Gastroesophageal sphincter (tissue), 4 donors: Measurements from ENCODE around the gene FLACC1. TPM values are rescaled to one million over a fixed set of nuclear protein-coding genes. Genes with fewer than 3 reads are reported as not detected.
A peak's percentile ranks its signal among the peaks of the same experiment; 100 is the strongest.
"Not testable (repeated sequence)": the region's sequence is repeated elsewhere in the genome, so short reads cannot be mapped to it uniquely, and the experiment has no call there.

Experiments used
- ATAC-seq: fragments of 150-250 bp; one replicate; pipeline ENCODE4 v1.9.1; 2016; ENCODE audit warnings: mild to moderate bottlenecking, moderate library complexity
- H3K27ac ChIP-seq, 4 donors: fragments of 200-600 bp; sonication (generic) in 3 of 4; 1 replicate in 3 of 4; 2 replicates in 1 of 4; pipeline ENCODE4 v1.5.1; 2016 to 2019
- H3K27me3 ChIP-seq: fragments of 200-600 bp; sonication (generic); one replicate; pipeline ENCODE4 v1.5.1; 2019
- H3K36me3 ChIP-seq, 2 donors: fragments of 200-600 bp; sonication (generic); one replicate each; pipeline ENCODE4 v1.5.1; 2019; ENCODE audit warnings: control low read depth in 1 of 2
- H3K4me1 ChIP-seq, 3 donors: fragments of 200-600 bp; sonication (generic); 1 replicate in 2 of 3; 2 replicates in 1 of 3; pipeline ENCODE4 v1.5.1; 2016 to 2019; ENCODE audit warnings: control low read depth in 2 of 3
- H3K4me3 ChIP-seq, 2 donors: fragments of 200-600 bp; sonication (generic); one replicate each; pipeline ENCODE4 v1.5.1; 2019; ENCODE audit warnings: mild to moderate bottlenecking in 1 of 2, moderate library complexity in 1 of 2
- H3K9me3 ChIP-seq, 3 donors: fragments of 200-600 bp; sonication (generic); one replicate each; pipeline ENCODE4 v1.5.1; 2017 to 2019; ENCODE audit warnings: control low read depth in 2 of 3
- EP300 ChIP-seq: sonication (generic); formaldehyde crosslinking; IDR thresholded peaks from one replicate; pipeline ENCODE4 v1.6.1; 2017; ENCODE audit warnings: antibody characterized with exemption, mild to moderate bottlenecking
- POLR2A ChIP-seq, 2 donors: fragments of 450-650 bp; IDR thresholded peaks; one replicate each; pipeline ENCODE4 v1.6.1; 2017; ENCODE audit warnings: antibody characterized with exemption in 2 of 2, mild to moderate bottlenecking in 2 of 2, moderate library complexity in 1 of 2
- POLR2AphosphoS5 ChIP-seq: sonication (generic); formaldehyde crosslinking; IDR thresholded peaks from one replicate; pipeline ENCODE4 v1.6.1; 2017; ENCODE audit warnings: antibody characterized with exemption
- WGBS, 2 donors: methylation state at CpG; one replicate each; pipeline ENCODE4 v1.1.5; 2018; ENCODE audit warnings: low coverage in 1 of 2; 5-methylcytosine and 5-hydroxymethylcytosine counted together
- total RNA-seq, 4 donors: library from RNA; depleted of rRNA; stranded (reverse); fragments of >200 nt; gene quantifications; one replicate each; pipeline ENCODE4 v1.1.0, GENCODE V29; 2016
- TF ChIP-seq, protein P1 (sequence below), 4 experiments: fragments of 200-600 bp in 2 of 4; fragments of 450-650 bp in 2 of 4; sonication (generic) in 1 of 4; IDR thresholded peaks; one replicate each; pipeline ENCODE4 v1.5.1; 2017 to 2019; ENCODE audit warnings: antibody characterized with exemption in 4 of 4, mild to moderate bottlenecking in 2 of 4, moderate library complexity in 2 of 4

The FLACC1 gene
- total RNA-seq, 4 donors from 2014 or later: 1.1 to 3.8 (median 3.2) TPM

DNA sequence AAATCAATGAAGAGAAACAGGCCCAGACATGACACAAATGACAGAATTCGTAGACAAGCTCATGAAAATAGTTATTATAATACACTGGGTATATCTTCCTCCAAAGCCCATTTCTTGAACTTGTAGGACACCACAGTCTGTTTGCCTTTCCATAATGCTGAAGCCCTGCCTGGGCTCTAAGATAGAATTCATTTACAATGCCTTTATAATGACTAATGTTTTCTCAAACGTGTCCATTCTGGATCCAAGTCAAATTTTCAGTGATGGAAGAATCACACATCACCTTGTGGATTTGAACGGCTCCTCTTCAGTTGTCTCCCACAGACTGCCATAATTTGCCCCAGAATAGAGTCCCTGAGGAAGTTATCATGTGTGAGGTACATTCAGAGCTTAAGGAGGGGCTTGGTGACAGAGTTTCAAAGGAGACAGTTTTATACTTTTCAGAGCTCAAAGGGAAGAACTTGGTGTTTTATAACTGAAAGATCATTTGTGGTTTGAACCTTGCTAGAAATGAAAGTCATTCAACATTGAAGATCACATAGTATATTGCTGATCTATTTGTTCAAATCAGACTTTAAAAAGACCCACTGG is 58.6 kb downstream of the FLACC1 start:
- TF ChIP-seq EP300 (no peak), POLR2AphosphoS5 (no peak), POLR2A (IDR thresholded peaks at IDR 0.05) (no peak)
- TF ChIP-seq, protein P1, sequence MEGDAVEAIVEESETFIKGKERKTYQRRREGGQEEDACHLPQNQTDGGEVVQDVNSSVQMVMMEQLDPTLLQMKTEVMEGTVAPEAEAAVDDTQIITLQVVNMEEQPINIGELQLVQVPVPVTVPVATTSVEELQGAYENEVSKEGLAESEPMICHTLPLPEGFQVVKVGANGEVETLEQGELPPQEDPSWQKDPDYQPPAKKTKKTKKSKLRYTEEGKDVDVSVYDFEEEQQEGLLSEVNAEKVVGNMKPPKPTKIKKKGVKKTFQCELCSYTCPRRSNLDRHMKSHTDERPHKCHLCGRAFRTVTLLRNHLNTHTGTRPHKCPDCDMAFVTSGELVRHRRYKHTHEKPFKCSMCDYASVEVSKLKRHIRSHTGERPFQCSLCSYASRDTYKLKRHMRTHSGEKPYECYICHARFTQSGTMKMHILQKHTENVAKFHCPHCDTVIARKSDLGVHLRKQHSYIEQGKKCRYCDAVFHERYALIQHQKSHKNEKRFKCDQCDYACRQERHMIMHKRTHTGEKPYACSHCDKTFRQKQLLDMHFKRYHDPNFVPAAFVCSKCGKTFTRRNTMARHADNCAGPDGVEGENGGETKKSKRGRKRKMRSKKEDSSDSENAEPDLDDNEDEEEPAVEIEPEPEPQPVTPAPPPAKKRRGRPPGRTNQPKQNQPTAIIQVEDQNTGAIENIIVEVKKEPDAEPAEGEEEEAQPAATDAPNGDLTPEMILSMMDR (IDR thresholded peaks at IDR 0.05): no peak
- WGBS, 2 donors: 59 to 67% methylated on average over 3 of the region's 3 CpGs

DNA sequence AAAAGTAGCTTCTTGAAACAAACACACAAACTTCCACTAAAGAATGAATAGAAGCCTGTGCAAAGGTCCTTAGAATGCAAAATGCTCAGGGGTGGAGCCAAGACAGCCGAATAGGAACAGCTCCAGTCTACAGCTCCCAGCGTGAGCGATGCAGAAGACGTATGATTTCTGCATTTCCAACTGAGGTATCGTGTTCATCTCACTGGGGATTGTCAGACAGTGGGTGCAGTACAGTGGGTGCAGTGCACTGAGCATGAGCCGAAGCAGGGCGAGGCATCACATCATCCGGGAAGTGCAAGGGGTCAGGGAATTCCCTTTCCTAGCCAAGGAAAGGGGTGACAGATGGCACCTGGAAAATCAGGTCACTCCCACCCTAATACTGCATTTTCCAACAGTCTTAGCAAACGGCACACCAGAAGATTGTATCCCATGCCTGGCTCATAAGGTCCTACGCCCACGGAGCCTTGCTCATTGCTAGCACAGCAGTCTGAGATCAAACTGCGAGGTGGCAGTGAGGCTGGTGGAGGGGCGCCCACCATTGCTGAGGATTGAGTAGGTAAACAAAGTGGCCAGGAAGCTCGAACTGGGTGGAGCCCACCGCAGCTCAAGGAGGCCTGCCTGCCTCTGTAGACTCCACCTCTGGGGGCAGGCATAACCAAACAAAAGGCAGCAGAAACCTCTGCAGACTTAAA is 66.5 kb downstream of the FLACC1 start:
- peaks cover 0 to 41% of the 10 kb centered on the region in 2 donors for H3K36me3 ChIP-seq
- WGBS, 2 donors: 89 to 90% methylated on average over 8 of the region's 15 CpGs

More for the DNA sequence above, 58.6 kb downstream of the FLACC1 start:
- Histone ChIP-seq H3K36me3 (peaks cover 0 to 28% of the 10 kb centered on the region in 2 donors), H3K4me3 (no peak overlapping the region), H3K27me3 (no peaks in the 10 kb centered on the region), H3K4me1 (no peaks in the 10 kb centered on the region), H3K9me3 (peaks cover 0 to 14% (median 0%) of the 10 kb centered on the region in 3 donors), H3K27ac (no peak overlapping the region)
- no peak for ATAC-seq

DNA sequence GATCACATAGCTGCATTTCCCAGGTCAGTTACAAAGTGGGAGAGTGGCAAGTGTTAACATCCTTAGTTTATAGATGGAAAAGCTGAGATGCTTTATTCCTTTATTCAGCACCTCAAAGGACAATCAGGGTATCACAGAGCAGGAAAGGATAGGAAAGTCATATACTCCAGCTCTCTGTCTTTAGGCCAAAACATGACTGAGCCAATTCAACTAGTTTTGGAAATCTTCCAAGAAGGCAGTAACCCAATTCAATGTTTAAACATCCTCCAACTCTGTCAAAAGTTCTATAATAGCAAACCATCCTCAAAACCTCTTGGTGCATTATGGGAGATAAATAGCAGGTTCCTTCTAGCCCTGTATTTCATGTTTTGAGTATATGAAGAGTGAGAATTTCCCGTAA is 71.6 kb downstream of the FLACC1 start:
- Histone ChIP-seq H3K4me1 (peaks cover 0 to 18% (median 0%) of the 10 kb centered on the region in 3 donors), H3K9me3 (no peaks in the 10 kb centered on the region), H3K27me3 (no peaks in the 10 kb centered on the region), H3K27ac (peak overlapping the region in 1 of 4 donors; percentile 64), H3K36me3 (peaks cover 0 to 35% of the 10 kb centered on the region in 2 donors), H3K4me3 (no peak overlapping the region)
- no peak for TF ChIP-seq POLR2AphosphoS5
- TF ChIP-seq, protein P1 (IDR thresholded peaks at IDR 0.05): no peak
- TF ChIP-seq EP300: no peak
- TF ChIP-seq POLR2A (IDR thresholded peaks at IDR 0.05): no peak
- 89% methylated on average over 1 of the region's 1 CpG; no CpG with 5 or more reads in 1 of the 2 donors for WGBS, 2 donors
- ATAC-seq: no peak

More for the DNA sequence above, 66.5 kb downstream of the FLACC1 start:
- not testable (repeated sequence) for H3K27ac ChIP-seq, H3K4me3 ChIP-seq, ATAC-seq, H3K4me1 ChIP-seq, H3K9me3 ChIP-seq, H3K27me3 ChIP-seq

DNA sequence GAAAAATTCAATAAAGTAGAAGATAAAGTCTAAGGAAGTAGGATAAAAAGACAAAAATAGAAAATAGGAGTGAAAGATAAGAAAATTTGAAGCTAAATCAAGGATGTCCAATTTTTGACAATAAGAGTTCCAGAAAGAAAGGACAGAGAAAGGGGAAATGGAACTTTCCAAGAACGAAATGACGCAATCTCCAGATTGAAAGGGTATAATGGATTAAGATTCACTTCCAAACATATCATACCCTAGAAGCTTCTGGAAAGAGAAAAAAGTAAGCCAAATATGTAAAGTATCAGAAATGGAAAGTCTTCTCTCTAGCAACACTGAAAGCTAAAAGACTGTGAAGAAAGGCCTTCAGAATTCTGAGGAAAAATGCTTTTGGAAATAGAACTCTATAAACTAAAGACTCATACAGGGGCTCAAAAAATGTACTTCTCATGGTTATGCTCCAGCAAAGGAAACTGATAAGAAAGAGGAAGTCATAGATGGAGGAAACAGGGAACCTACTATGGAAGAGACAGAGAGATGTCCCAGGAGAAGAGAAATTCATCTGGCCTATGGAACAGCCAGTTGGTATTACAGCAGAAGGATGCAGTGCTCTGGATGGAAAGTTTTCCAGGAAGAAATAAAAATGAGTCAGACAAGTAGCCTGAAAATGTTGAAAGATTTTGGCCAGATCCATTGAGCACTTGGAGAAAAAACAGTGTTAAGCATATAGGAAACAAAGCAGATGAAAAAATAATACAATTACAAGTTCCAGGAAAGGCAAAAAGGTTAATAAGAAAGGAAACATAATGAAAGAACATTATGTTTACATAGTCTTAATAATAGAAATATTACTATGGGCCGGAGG is 76.7 kb downstream of the FLACC1 start:
- no peaks in the 10 kb centered on the region for H3K27me3 ChIP-seq

DNA sequence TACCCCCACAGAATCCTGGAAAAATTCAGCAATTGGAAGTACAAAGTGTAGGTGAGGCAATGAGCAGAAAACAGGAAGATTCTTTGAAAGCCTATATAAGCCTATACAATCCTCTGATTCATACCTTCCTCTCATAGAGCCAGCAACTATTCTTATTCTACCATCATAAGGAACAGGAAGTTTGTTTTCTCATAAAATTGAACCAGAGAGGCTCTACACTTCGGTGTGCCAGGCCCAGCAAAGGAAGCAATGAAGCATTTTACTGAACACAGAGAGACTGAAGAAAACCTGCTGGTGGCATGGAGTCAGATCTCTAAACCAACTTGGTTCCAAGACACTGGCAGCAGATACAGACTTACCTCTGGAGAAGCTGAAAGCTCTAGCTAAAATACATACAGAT is 78.1 kb downstream of the FLACC1 start:
- H3K36me3 ChIP-seq: peaks cover 0 to 40% of the 10 kb centered on the region in 2 donors
- no peak overlapping the region for H3K4me3 ChIP-seq
- WGBS, 2 donors: 67 to 100% methylated on average over 1 of the region's 1 CpG
- no peaks in the 10 kb centered on the region for H3K27me3 ChIP-seq
- TF ChIP-seq EP300 (no peak), POLR2A (IDR thresholded peaks at IDR 0.05) (no peak), POLR2AphosphoS5 (no peak)
- TF ChIP-seq, protein P1 (IDR thresholded peaks at IDR 0.05): no peak
- H3K4me1 ChIP-seq: peaks cover 0 to 15% (median 0%) of the 10 kb centered on the region in 3 donors
- no peaks in the 10 kb centered on the region for H3K9me3 ChIP-seq
- no peak overlapping the region for H3K27ac ChIP-seq
- no peak for ATAC-seq

More for the DNA sequence above, 76.7 kb downstream of the FLACC1 start:
- ATAC-seq: peak; percentile 31
- WGBS, 2 donors: 85 to 87% methylated on average over 3 of the region's 3 CpGs
- no peak overlapping the region for H3K4me3 ChIP-seq
- peaks cover 0 to 28% of the 10 kb centered on the region in 2 donors for H3K36me3 ChIP-seq
- no peak for TF ChIP-seq POLR2AphosphoS5
- TF ChIP-seq, protein P1 (IDR thresholded peaks at IDR 0.05): no peak
- no peak for TF ChIP-seq POLR2A (IDR thresholded peaks at IDR 0.05)
- TF ChIP-seq EP300: no peak
- H3K27ac ChIP-seq: peak overlapping the region in 1 of 4 donors; percentile 51
- H3K4me1 ChIP-seq: peaks cover 0 to 22% (median 0%) of the 10 kb centered on the region in 3 donors
- H3K9me3 ChIP-seq: no peaks in the 10 kb centered on the region
